Measurements from ENCODE around the gene CERKL.

The CERKL gene

DNA sequence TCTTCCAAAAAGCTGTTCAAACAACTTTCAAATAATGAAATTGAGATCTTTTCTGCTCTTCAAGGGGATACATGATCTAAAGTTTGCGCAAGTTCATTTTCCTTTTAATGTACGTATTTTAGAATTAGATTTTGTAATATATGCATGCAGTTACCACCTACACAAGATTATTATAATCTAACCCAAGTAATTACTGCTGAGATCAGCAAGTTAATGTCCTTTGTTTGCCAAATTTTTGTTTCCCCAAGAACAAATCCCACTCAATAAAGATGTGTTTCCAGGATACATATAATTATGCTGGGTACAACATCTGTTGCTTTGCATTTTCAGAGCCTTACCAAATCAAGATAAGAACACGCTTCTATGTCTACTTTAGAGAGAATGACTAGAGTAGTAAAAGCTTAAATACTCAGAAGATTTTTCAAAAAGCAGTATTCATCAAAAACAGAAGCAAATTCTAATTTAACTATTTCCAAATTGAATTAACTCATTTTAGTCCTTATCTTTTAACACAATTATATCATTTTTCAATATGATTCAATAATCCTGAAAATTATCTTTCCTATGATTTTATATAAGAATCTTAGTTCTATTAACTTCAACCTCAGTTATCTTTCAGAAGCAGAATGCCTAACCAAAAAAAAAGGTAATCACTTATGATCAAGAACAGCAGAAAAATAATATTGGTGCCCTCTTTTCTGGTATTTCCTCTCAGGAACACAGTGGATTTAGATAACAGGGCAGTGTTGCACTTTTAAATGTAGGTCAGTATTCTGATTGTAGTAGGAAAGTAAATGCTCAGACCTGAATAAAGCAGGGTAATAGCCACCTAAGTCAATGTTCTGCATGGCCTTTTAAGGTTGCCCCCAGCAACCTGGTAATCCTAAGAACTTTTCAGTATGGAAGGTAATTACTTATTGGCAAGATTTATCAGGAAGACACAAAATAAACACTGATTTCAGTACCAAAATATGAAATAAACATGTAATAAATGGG is 28.0 kb downstream of the CERKL start:
- Histone ChIP-seq H3K27me3 (ENCODE audit: control insufficient read depth in 1 of 2, insufficient read depth in 2 of 2, low read length in 2 of 2) (no peaks in the 10 kb centered on the region), H3K4me3 (ENCODE audit: low read depth in 1 of 2, low read length in 2 of 2) (no peak overlapping the region), H3K36me3 (ENCODE audit: control insufficient read depth in 1 of 2, insufficient read depth in 2 of 2, low read length in 2 of 2) (no peaks in the 10 kb centered on the region), H3K9me3 (ENCODE audit: control insufficient read depth in 1 of 2, low read length in 2 of 2) (no peaks in the 10 kb centered on the region), H3K9ac (ENCODE audit: low read depth in 1 of 2, low read length in 2 of 2) (no peak overlapping the region), H3K27ac (ENCODE audit: low read depth, low read length) (no peak overlapping the region), H3K4me1 (ENCODE audit: control insufficient read depth in 1 of 2, insufficient read depth in 2 of 2, low read length in 2 of 2) (no peaks in the 10 kb centered on the region)

DNA sequence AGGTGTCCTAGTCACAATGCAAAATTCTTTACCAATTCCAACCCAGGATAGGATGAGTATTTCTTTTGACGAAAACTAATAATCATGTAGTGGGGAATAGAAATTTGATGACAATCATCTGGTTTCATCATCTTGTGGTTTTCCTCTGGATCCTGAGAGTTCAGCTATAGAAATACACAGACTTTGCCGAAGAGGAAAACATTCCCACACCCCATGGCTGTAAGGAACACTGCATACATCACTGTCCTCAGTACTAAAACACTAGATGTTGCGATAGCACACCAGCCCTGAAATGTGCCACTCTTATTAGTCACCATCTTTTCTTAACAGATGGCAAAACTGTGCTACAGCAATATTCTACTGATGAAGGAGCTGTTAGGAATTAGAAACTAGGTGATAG is 29.4 kb downstream of the CERKL start:
- Histone ChIP-seq H3K27me3 (ENCODE audit: control insufficient read depth in 1 of 2, insufficient read depth in 2 of 2, low read length in 2 of 2) (no peaks in the 10 kb centered on the region), H3K36me3 (ENCODE audit: control insufficient read depth in 1 of 2, insufficient read depth in 2 of 2, low read length in 2 of 2) (no peaks in the 10 kb centered on the region), H3K4me3 (ENCODE audit: low read depth in 1 of 2, low read length in 2 of 2) (no peak overlapping the region)

DNA sequence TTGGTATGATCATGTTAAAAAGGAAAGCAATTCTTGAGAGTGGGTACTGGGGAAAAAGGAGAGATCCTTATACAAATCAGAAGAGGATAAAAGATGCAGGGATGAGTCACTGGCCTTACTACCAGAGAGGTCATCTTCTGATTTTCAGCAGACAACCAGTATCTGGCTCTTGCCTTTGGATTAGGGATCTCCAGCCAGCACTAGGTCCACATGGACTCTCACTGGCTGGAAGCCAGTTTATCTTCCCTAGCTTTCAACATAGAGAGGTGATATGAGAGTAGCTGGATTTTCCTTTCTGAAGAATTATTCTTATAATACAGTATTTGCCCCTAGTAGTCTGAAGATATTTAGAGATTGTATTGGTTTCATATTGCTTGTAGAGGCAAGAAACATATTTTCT is 30.2 kb downstream of the CERKL start:
- Histone ChIP-seq H3K36me3 (ENCODE audit: control insufficient read depth in 1 of 2, insufficient read depth in 2 of 2, low read length in 2 of 2) (no peaks in the 10 kb centered on the region), H3K9ac (ENCODE audit: low read depth in 1 of 2, low read length in 2 of 2) (no peak overlapping the region), H3K4me3 (ENCODE audit: low read depth in 1 of 2, low read length in 2 of 2) (no peak overlapping the region), H3K9me3 (ENCODE audit: control insufficient read depth in 1 of 2, low read length in 2 of 2) (no peaks in the 10 kb centered on the region), H3K27ac (ENCODE audit: low read depth, low read length) (no peak overlapping the region), H3K4me1 (ENCODE audit: control insufficient read depth in 1 of 2, insufficient read depth in 2 of 2, low read length in 2 of 2) (peaks cover 9 to 12% of the 10 kb centered on the region in 2 donors), H3K27me3 (ENCODE audit: control insufficient read depth in 1 of 2, insufficient read depth in 2 of 2, low read length in 2 of 2) (no peaks in the 10 kb centered on the region)

More for the DNA sequence above, 29.4 kb downstream of the CERKL start:
- no peak overlapping the region for H3K27ac ChIP-seq (ENCODE audit: low read depth, low read length)
- no peak overlapping the region for H3K9ac ChIP-seq (ENCODE audit: low read depth in 1 of 2, low read length in 2 of 2)
- H3K9me3 ChIP-seq (ENCODE audit: control insufficient read depth in 1 of 2, low read length in 2 of 2), result no peaks in the 10 kb centered on the region
- H3K4me1 ChIP-seq (ENCODE audit: control insufficient read depth in 1 of 2, insufficient read depth in 2 of 2, low read length in 2 of 2), result peaks cover 4 to 5% of the 10 kb centered on the region in 2 donors

DNA sequence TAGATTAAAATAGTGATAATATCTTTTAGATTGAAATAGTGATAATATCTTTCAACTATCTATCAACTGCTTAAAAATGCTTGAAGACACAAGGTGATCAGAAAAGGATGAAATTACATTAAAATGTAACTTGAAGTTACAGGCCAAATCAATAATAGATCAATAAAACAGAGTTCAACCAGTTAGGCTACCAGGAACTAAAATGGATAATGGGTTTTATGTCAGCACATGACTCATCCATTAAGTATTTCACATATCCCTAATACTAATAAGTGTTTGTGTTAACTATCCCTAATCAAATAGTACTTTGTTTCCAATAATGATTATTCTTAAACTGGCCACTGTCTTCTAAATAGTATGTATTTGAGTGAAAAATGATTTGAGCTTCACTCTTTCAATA is 33.7 kb downstream of the CERKL start:
- no peak overlapping the region for H3K4me3 ChIP-seq (ENCODE audit: low read depth in 1 of 2, low read length in 2 of 2)
- H3K36me3 ChIP-seq (ENCODE audit: control insufficient read depth in 1 of 2, insufficient read depth in 2 of 2, low read length in 2 of 2), result no peaks in the 10 kb centered on the region
- no peaks in the 10 kb centered on the region for H3K27me3 ChIP-seq (ENCODE audit: control insufficient read depth in 1 of 2, insufficient read depth in 2 of 2, low read length in 2 of 2)
- no peaks in the 10 kb centered on the region for H3K9me3 ChIP-seq (ENCODE audit: control insufficient read depth in 1 of 2, low read length in 2 of 2)
- no peak overlapping the region for H3K9ac ChIP-seq (ENCODE audit: low read depth in 1 of 2, low read length in 2 of 2)
- peaks cover 21 to 29% of the 10 kb centered on the region in 2 donors for H3K4me1 ChIP-seq (ENCODE audit: control insufficient read depth in 1 of 2, insufficient read depth in 2 of 2, low read length in 2 of 2)
- no peak overlapping the region for H3K27ac ChIP-seq (ENCODE audit: low read depth, low read length)

DNA sequence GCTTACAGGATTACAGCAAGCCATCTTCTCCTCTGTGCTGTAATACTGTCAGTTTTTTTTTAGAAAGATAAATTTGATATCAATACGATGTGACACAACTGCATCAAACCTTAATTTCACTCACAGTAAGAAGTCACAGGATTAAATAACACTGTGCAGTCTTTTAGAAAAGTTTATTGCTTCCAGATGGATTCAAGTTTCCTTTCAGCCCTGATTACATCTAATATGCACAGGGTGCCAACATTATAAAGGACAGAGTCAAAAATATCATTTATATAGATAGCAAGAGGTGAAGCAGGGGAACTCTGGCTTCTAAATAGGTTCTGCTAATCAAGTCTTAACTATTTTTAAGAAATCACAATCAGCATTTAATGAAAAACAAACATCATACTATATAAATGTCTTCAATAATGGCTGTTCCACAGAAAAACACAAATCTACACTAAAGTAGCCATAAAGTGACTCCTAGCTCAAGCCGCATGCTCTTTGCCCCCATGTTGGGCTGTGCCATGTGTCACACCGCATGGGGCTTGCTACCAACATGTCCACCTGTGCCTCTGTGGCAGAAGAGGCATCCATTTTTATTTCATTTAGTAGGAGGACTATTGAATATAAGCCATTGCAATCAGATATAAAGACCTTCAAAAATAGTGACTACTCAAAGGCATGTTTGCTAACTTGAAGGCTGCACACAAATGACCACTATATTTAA is 35.0 kb downstream of the CERKL start:
- Histone ChIP-seq H3K36me3 (ENCODE audit: control insufficient read depth in 1 of 2, insufficient read depth in 2 of 2, low read length in 2 of 2) (no peaks in the 10 kb centered on the region), H3K9ac (ENCODE audit: low read depth in 1 of 2, low read length in 2 of 2) (no peak overlapping the region), H3K9me3 (ENCODE audit: control insufficient read depth in 1 of 2, low read length in 2 of 2) (no peaks in the 10 kb centered on the region), H3K27ac (ENCODE audit: low read depth, low read length) (no peak overlapping the region), H3K4me1 (ENCODE audit: control insufficient read depth in 1 of 2, insufficient read depth in 2 of 2, low read length in 2 of 2) (peaks cover 21 to 29% of the 10 kb centered on the region in 2 donors), H3K4me3 (ENCODE audit: low read depth in 1 of 2, low read length in 2 of 2) (no peak overlapping the region), H3K27me3 (ENCODE audit: control insufficient read depth in 1 of 2, insufficient read depth in 2 of 2, low read length in 2 of 2) (no peaks in the 10 kb centered on the region)

DNA sequence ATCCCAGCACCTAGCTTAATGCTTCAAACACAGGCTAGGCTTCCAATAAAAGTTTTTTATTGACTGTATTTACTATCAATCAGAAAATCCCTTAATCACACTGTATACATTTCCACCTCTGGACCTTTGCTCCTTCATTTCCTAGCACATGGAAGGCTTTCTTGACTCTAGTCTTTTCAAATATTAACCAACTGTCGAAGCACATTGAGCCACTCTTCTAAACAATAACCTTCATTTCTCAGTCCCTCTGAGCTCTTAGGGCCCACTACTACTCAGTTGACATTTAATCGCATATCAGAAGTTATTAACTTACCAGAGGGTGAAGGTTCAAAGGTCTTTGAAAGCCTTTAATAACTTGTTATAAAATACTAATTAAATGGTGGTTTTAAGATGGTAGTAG is 37.4 kb downstream of the CERKL start:
- H3K4me3 ChIP-seq (ENCODE audit: low read depth in 1 of 2, low read length in 2 of 2), result no peak overlapping the region
- peaks cover 21 to 29% of the 10 kb centered on the region in 2 donors for H3K4me1 ChIP-seq (ENCODE audit: control insufficient read depth in 1 of 2, insufficient read depth in 2 of 2, low read length in 2 of 2)
- no peak overlapping the region for H3K9ac ChIP-seq (ENCODE audit: low read depth in 1 of 2, low read length in 2 of 2)

DNA sequence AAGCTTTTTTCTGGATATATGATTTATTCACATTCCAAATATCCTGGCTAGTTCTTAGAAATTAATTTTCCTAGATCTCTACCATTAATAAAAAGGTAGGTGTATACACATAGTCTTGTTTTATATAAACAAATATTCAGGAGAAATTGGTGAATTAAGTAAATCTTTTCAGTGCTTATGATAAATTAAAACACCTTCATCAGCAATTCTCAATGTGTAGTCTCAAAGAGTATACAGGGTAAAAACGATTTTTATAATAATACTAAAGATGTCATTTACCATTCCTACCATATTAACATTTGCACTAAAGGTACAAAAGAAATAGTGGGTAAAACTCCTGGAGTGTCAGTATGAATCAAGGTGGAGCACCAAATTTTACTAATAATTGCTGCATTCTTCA is 40.2 kb downstream of the CERKL start:
- no peak overlapping the region for H3K27ac ChIP-seq (ENCODE audit: low read depth, low read length)
- H3K36me3 ChIP-seq (ENCODE audit: control insufficient read depth in 1 of 2, insufficient read depth in 2 of 2, low read length in 2 of 2), result no peaks in the 10 kb centered on the region
- H3K9me3 ChIP-seq (ENCODE audit: control insufficient read depth in 1 of 2, low read length in 2 of 2), result no peaks in the 10 kb centered on the region

More for the DNA sequence above, 37.4 kb downstream of the CERKL start:
- Histone ChIP-seq H3K9me3 (ENCODE audit: control insufficient read depth in 1 of 2, low read length in 2 of 2) (no peaks in the 10 kb centered on the region), H3K36me3 (ENCODE audit: control insufficient read depth in 1 of 2, insufficient read depth in 2 of 2, low read length in 2 of 2) (no peaks in the 10 kb centered on the region), H3K27me3 (ENCODE audit: control insufficient read depth in 1 of 2, insufficient read depth in 2 of 2, low read length in 2 of 2) (no peaks in the 10 kb centered on the region), H3K27ac (ENCODE audit: low read depth, low read length) (no peak overlapping the region)

DNA sequence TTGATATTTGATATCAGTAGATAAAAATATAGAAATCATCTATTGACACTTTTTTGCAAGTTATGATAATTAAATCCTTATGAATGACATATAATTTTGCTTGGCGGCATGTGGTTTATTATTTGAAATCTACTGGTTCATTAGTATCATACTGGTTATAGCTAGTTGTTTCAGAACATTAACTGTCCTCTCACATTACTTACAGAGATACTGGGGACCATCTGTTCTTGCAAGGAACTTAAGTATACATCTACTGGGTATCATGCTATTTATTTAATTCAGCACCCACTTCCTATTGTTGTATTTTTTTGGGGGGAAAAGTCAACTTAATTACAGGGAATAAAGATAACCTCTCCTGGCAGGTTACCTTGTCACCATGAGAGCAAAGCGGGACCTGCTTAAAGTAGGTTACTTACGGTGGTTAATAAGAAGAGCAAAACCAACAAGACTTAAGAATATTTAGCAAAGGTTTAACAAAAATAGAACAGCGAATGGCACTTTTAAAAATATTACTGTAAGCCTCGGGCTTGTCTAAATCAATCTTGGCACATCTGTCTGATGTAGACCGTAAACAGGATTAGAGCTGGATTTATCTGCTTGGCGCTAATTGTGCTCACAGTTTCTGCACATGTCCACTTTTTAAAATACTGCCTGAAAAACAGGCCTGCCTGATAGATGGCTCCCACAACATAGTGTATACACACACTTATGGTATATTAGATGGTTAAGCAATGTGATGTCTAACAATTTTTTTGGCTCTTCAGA is 41.8 kb downstream of the CERKL start:
- Histone ChIP-seq H3K9me3 (ENCODE audit: control insufficient read depth in 1 of 2, low read length in 2 of 2) (no peaks in the 10 kb centered on the region), H3K27me3 (ENCODE audit: control insufficient read depth in 1 of 2, insufficient read depth in 2 of 2, low read length in 2 of 2) (no peaks in the 10 kb centered on the region), H3K4me3 (ENCODE audit: low read depth in 1 of 2, low read length in 2 of 2) (no peak overlapping the region), H3K27ac (ENCODE audit: low read depth, low read length) (no peak overlapping the region), H3K36me3 (ENCODE audit: control insufficient read depth in 1 of 2, insufficient read depth in 2 of 2, low read length in 2 of 2) (no peaks in the 10 kb centered on the region), H3K4me1 (ENCODE audit: control insufficient read depth in 1 of 2, insufficient read depth in 2 of 2, low read length in 2 of 2) (peaks cover 6 to 7% of the 10 kb centered on the region in 2 donors), H3K9ac (ENCODE audit: low read depth in 1 of 2, low read length in 2 of 2) (no peak overlapping the region)

More for the DNA sequence above, 40.2 kb downstream of the CERKL start:
- Histone ChIP-seq H3K9ac (ENCODE audit: low read depth in 1 of 2, low read length in 2 of 2) (no peak overlapping the region), H3K4me3 (ENCODE audit: low read depth in 1 of 2, low read length in 2 of 2) (no peak overlapping the region), H3K27me3 (ENCODE audit: control insufficient read depth in 1 of 2, insufficient read depth in 2 of 2, low read length in 2 of 2) (no peaks in the 10 kb centered on the region), H3K4me1 (ENCODE audit: control insufficient read depth in 1 of 2, insufficient read depth in 2 of 2, low read length in 2 of 2) (peaks cover 12 to 18% of the 10 kb centered on the region in 2 donors)

DNA sequence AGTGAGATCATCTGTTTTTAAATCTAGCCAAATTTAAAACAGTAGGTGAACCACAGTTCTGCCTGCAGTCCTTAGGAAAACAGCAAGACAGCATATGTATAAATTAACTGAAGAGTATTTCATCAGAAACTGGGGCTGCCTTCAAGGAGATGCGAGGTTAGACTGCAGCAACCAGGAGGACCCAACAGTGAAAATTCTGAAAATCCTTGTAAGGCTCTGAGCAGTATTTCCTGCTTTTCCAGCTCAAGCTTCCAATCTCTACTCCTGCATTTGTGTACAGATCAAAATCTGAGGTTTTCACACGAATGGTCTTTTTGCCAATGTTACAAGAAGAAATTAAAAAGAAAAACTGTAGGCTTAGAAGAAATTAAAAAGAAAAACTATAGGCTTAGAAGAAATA is 43.7 kb downstream of the CERKL start:
- Histone ChIP-seq H3K9ac (ENCODE audit: low read depth in 1 of 2, low read length in 2 of 2) (no peak overlapping the region), H3K9me3 (ENCODE audit: control insufficient read depth in 1 of 2, low read length in 2 of 2) (no peaks in the 10 kb centered on the region), H3K27me3 (ENCODE audit: control insufficient read depth in 1 of 2, insufficient read depth in 2 of 2, low read length in 2 of 2) (no peaks in the 10 kb centered on the region), H3K36me3 (ENCODE audit: control insufficient read depth in 1 of 2, insufficient read depth in 2 of 2, low read length in 2 of 2) (no peaks in the 10 kb centered on the region), H3K27ac (ENCODE audit: low read depth, low read length) (no peak overlapping the region), H3K4me3 (ENCODE audit: low read depth in 1 of 2, low read length in 2 of 2) (no peak overlapping the region), H3K4me1 (ENCODE audit: control insufficient read depth in 1 of 2, insufficient read depth in 2 of 2, low read length in 2 of 2) (no peaks in the 10 kb centered on the region)

Data from duodenal mucosa (tissue), 2 donors.